CD14-positive monocyte (primary cell): ENCODE results near the gene POC1A. TPM values are rescaled to one million over a fixed set of nuclear protein-coding genes. Genes with fewer than 3 reads are reported as not detected.

Experiments
- DNase-seq, 3 donors: peaks; one replicate each; pipeline ENCODE4 v3.0.0-alpha.2; 2011 to 2022
- H2AFZ ChIP-seq: 2 replicates; pipeline ENCODE4 v1.6.0; 2012; ENCODE audit warnings: mild to moderate bottlenecking, low read depth, low read length, inconsistent platforms; ENCODE audit not compliant: insufficient read depth, poor library complexity, severe bottlenecking
- H3K27ac ChIP-seq, 2 donors: 1 replicate in 1 of 2; 2 replicates in 1 of 2; pipeline ENCODE4 v1.5.1; 2012 to 2013; ENCODE audit warnings: low read length in 2 of 2, control low read depth in 1 of 2, inconsistent platforms in 1 of 2, low read depth in 1 of 2, mild to moderate bottlenecking in 1 of 2
- H3K27me3 ChIP-seq, 2 donors: one replicate each; pipeline versions ENCODE4 v1.6.0 to v1.6.1; 2011 to 2013; ENCODE audit warnings: low read length in 2 of 2; ENCODE audit not compliant: control insufficient read depth in 2 of 2, insufficient read depth in 2 of 2
- H3K36me3 ChIP-seq, 2 donors: replicated peaks in 1 of 2; 1 replicate in 1 of 2; 2 replicates in 1 of 2; pipeline versions ENCODE4 v1.5.1 to v1.6.1; 2012 to 2013; ENCODE audit warnings: low read length in 2 of 2, control low read depth in 1 of 2, inconsistent platforms in 1 of 2, mild to moderate bottlenecking in 1 of 2; ENCODE audit not compliant: insufficient read depth in 2 of 2, control insufficient read depth in 1 of 2
- H3K4me1 ChIP-seq, 2 donors: 1 replicate in 1 of 2; 2 replicates in 1 of 2; pipeline versions ENCODE4 v1.5.1 to v1.6.1; 2012 to 2013; ENCODE audit warnings: low read length in 2 of 2, control low read depth in 1 of 2, inconsistent platforms in 1 of 2, mild to moderate bottlenecking in 1 of 2, moderate library complexity in 1 of 2; ENCODE audit not compliant: insufficient read depth in 2 of 2, control insufficient read depth in 1 of 2
- H3K4me2 ChIP-seq: replicated peaks from 2 replicates; pipeline ENCODE3; 2012; ENCODE audit warnings: low read length, moderate library complexity, mild to moderate bottlenecking; ENCODE audit not compliant: poor library complexity, severe bottlenecking; ENCODE audit errors: extremely low read depth
- H3K4me3 ChIP-seq, 3 experiments: fragments of 200-600 bp in 1 of 3; sonication (generic) in 1 of 3; replicated peaks in 1 of 3; 1 replicate in 2 of 3; 2 replicates in 1 of 3; pipeline ENCODE4 v1.5.1; 2011 to 2013; ENCODE audit warnings: low read length in 3 of 3, mild to moderate bottlenecking in 3 of 3, control low read depth in 2 of 3, low read depth in 2 of 3, inconsistent platforms in 1 of 3, moderate library complexity in 1 of 3
- H3K79me2 ChIP-seq: 2 replicates; pipeline ENCODE4 v1.6.0; 2012; ENCODE audit warnings: mild to moderate bottlenecking, control low read depth, inconsistent platforms, low read length, moderate library complexity; ENCODE audit not compliant: insufficient read depth
- H3K9ac ChIP-seq: 2 replicates; pipeline ENCODE4 v1.6.0; 2017; ENCODE audit warnings: low read length, mild to moderate bottlenecking; ENCODE audit not compliant: insufficient read depth, poor library complexity, severe bottlenecking
- H3K9me3 ChIP-seq, 2 donors: replicated peaks in 1 of 2; 1 replicate in 1 of 2; 2 replicates in 1 of 2; pipeline versions ENCODE4 v1.5.1 to v1.6.1; 2012 to 2013; ENCODE audit warnings: low read length in 2 of 2, control low read depth in 1 of 2; ENCODE audit not compliant: control insufficient read depth in 1 of 2, insufficient read depth in 1 of 2
- H4K20me1 ChIP-seq: 2 replicates; pipeline ENCODE4 v1.6.0; 2012; ENCODE audit warnings: mild to moderate bottlenecking, low read length, control low read depth, moderate library complexity; ENCODE audit not compliant: insufficient read depth
- H3K27ac Mint-ChIP-seq, 7 donors: one replicate each; pipeline ENCODE4 v1.8.0; 2020; ENCODE audit warnings: mild to moderate bottlenecking in 7 of 7, mixed read lengths in 7 of 7, moderate library complexity in 6 of 7, inconsistent platforms in 2 of 7
- H3K27me3 Mint-ChIP-seq, 3 donors: one replicate each; pipeline ENCODE4 v1.8.0; 2021 to 2022; ENCODE audit warnings: low read depth in 3 of 3, mild to moderate bottlenecking in 3 of 3, mixed read lengths in 3 of 3, moderate library complexity in 3 of 3, inconsistent platforms in 1 of 3
- H3K36me3 Mint-ChIP-seq, 2 donors: one replicate each; pipeline ENCODE4 v1.8.0; 2020; ENCODE audit warnings: mixed read lengths in 2 of 2, inconsistent platforms in 1 of 2, mild to moderate bottlenecking in 1 of 2
- H3K4me1 Mint-ChIP-seq: one replicate; pipeline ENCODE4 v1.8.0; 2020; ENCODE audit warnings: mild to moderate bottlenecking, mixed read lengths
- H3K4me3 Mint-ChIP-seq, 2 donors: one replicate each; pipeline ENCODE4 v1.8.0; 2020; ENCODE audit warnings: mild to moderate bottlenecking in 2 of 2, mixed read lengths in 2 of 2, moderate library complexity in 1 of 2
- H3K9me3 Mint-ChIP-seq, 7 donors: one replicate each; pipeline ENCODE4 v1.8.0; 2020 to 2022; ENCODE audit warnings: mixed read lengths in 7 of 7, mild to moderate bottlenecking in 6 of 7, moderate library complexity in 6 of 7, inconsistent platforms in 2 of 7
- CTCF ChIP-seq: fragments of 200-600 bp; IDR thresholded peaks from one replicate; pipeline ENCODE4 v1.8.0; 2022; ENCODE audit warnings: antibody characterized with exemption, mild to moderate bottlenecking
- WGBS: methylation state at CpG from one replicate; pipeline ENCODE4 v1.1.5; 2013; ENCODE audit warnings: missing lambda C conversion rate; ENCODE audit not compliant: insufficient coverage; 5-methylcytosine and 5-hydroxymethylcytosine counted together
- intact Hi-C, 2 donors: fragments of 100-400 bp; cut with micrococcal nuclease; formaldehyde crosslinking; loops; one replicate each; pipeline versions ENCODE4 v1.15.0 to v1.15.1; 2023
- polyA plus RNA-seq, 3 donors: library from polyadenylated mRNA; depleted of rRNA in 1 of 3; unstranded in 2 of 3; stranded (reverse) in 1 of 3; fragments of 300-500 nt in 2 of 3; fragments of >200 nt in 1 of 3; fragmentation: Illumina TruSeq in 2 of 3; gene quantifications; 1 replicate in 2 of 3; 2 replicates in 1 of 3; pipeline ENCODE4 v1.2.3, GENCODE V29; 2012 to 2021

POC1A gene
- polyA plus RNA-seq, 3 donors: 1.2 to 2.0 (median 1.5) TPM

GRCh38 chr3:52094571-52095485, 59.4 kb downstream of the POC1A start:
- Mint-ChIP-seq H3K27me3 (peaks cover 0 to 3% (median 0%) of the 10 kb centered on the region in 3 donors), H3K4me1 (peaks cover 15% of the 10 kb centered on the region), H3K36me3 (peaks cover 35 to 73% of the 10 kb centered on the region in 2 donors), H3K9me3 (no peaks in the 10 kb centered on the region), H3K4me3 (no peak overlapping the region), H3K27ac (peak overlapping the region in 2 of 7 donors; percentile 10 to 31)
- Histone ChIP-seq H3K4me1 (peaks cover 10 to 19% of the 10 kb centered on the region in 2 donors), H3K36me3 (peaks cover 11 to 35% of the 10 kb centered on the region in 2 donors), H3K4me3 (no peak overlapping the region), H3K79me2 (no peaks in the 10 kb centered on the region), H4K20me1 (no peaks in the 10 kb centered on the region), H3K9me3 (no peaks in the 10 kb centered on the region), H3K9ac (no peak overlapping the region), H2AFZ (no peak overlapping the region), H3K27ac (peak overlapping the region in 1 of 2 donors; percentile 29), H3K4me2 (no peak overlapping the region), H3K27me3 (no peaks in the 10 kb centered on the region)
- intact Hi-C loops: no loop called here
- no peak for DNase-seq
- WGBS: 98% methylated on average over 4 of the region's 11 CpGs
- TF ChIP-seq CTCF: no peak

- Mint-ChIP-seq H3K36me3 (peaks cover 30 to 66% of the 10 kb centered on the region in 2 donors), H3K4me1 (peaks cover 24% of the 10 kb centered on the region), H3K27me3 (peaks cover 0 to 3% (median 0%) of the 10 kb centered on the region in 3 donors), H3K27ac (peak overlapping the region in 2 of 7 donors; percentile 37 to 60), H3K9me3 (no peaks in the 10 kb centered on the region), H3K4me3 (no peak overlapping the region)
- Histone ChIP-seq H3K4me2 (no peak overlapping the region), H4K20me1 (no peaks in the 10 kb centered on the region), H3K36me3 (peaks cover 11 to 35% of the 10 kb centered on the region in 2 donors), H3K27ac (peak overlapping the region in 1 of 2 donors; percentile 29), H3K4me1 (peaks cover 18 to 28% of the 10 kb centered on the region in 2 donors), H3K27me3 (no peaks in the 10 kb centered on the region), H3K4me3 (no peak overlapping the region), H3K9ac (no peak overlapping the region), H3K9me3 (no peaks in the 10 kb centered on the region), H3K79me2 (no peaks in the 10 kb centered on the region), H2AFZ (no peak overlapping the region)
- TF ChIP-seq CTCF: no peak
- intact Hi-C loops: no loop called here
- WGBS: 100% methylated on average over 6 of the region's 7 CpGs
- no peak for DNase-seq
Measured at GRCh38 chr3:52093756-52094545, 60.3 kb downstream of the POC1A start.
